K562 (cell line): Measurements from ENCODE around the gene KMT2D. TPM values are rescaled to one million over a fixed set of nuclear protein-coding genes. Genes with fewer than 3 reads are reported as not detected.

ENCODE experiments used
- BACH1 ChIP-seq: fragments of 200-800 bp; sonication (Bioruptor generic); IDR thresholded peaks from 2 replicates; pipeline ENCODE4 v1.6.1; 2016; ENCODE audit warnings: missing genetic modification characterization, missing compliant biosample characterization
- CHAMP1 ChIP-seq: fragments of 450-650 bp; IDR thresholded peaks from 2 replicates; pipeline ENCODE4 v1.6.1; 2016; ENCODE audit warnings: mild to moderate bottlenecking
- COPS2 ChIP-seq: fragments of 450-650 bp; conservative IDR thresholded peaks from 2 replicates; pipeline ENCODE4 v1.6.1; 2016; ENCODE audit warnings: mild to moderate bottlenecking, moderate library complexity
- ELK1 ChIP-seq: sonication (generic); formaldehyde crosslinking; IDR thresholded peaks from 2 replicates; pipeline ENCODE4 v1.8.1; 2022; ENCODE audit warnings: missing genetic modification reagents
- GATA2 ChIP-seq: sonication (generic); formaldehyde crosslinking; IDR thresholded peaks from 2 replicates; pipeline ENCODE4 v1.4.0; 2020; ENCODE audit warnings: mild to moderate bottlenecking, missing genetic modification reagents
- MGA ChIP-seq: fragments of 450-650 bp; IDR thresholded peaks from 2 replicates; pipeline ENCODE4 v1.6.1; 2016; ENCODE audit warnings: mild to moderate bottlenecking, moderate library complexity
- MTF1 ChIP-seq: fragments of 250-450 bp; sonication (Bioruptor Pico); IDR thresholded peaks from 2 replicates; pipeline ENCODE4 v1.9.0; 2021; ENCODE audit warnings: moderate library complexity, mild to moderate bottlenecking, inconsistent platforms, borderline replicate concordance
- NCOA6 ChIP-seq: fragments of 450-650 bp; IDR thresholded peaks from 2 replicates; pipeline ENCODE4 v1.6.1; 2017; ENCODE audit warnings: mild to moderate bottlenecking
- PHF20 ChIP-seq: fragments of 450-650 bp; IDR thresholded peaks from 2 replicates; pipeline ENCODE4 v1.6.1; 2018; ENCODE audit not compliant: partially characterized antibody
- PHF21A ChIP-seq: fragments of 450-650 bp; IDR thresholded peaks from 2 replicates; pipeline ENCODE4 v1.6.1; 2017; ENCODE audit warnings: low read depth, borderline replicate concordance
- TARDBP ChIP-seq: fragments of 450-650 bp; IDR thresholded peaks from 2 replicates; pipeline ENCODE4 v1.6.1; 2016
- polyA plus RNA-seq, 8 experiments: library from polyadenylated mRNA; depleted of rRNA in 4 of 8; stranded (reverse) in 5 of 8; unstranded in 3 of 8; fragments of >200 nt; fragmentation: Nextera tagmentation in 2 of 8; fragmentation: Illumina TruSeq in 1 of 8; extraction: Ambion mirVana in 2 of 8; extraction: Trizol in 1 of 8; gene quantifications; 2 replicates each; pipeline versions ENCODE4 v1.2.1 to v1.2.3, GENCODE V29; 2011 to 2014; ENCODE audit warnings: inconsistent platforms in 1 of 8, missing spikeins in 1 of 8
- total RNA-seq, 7 experiments: library from RNA; depleted of rRNA in 6 of 7; stranded (reverse); fragments of >200 nt in 6 of 7; fragmentation: Illumina TruSeq in 2 of 7; extraction: Trizol in 2 of 7; gene quantifications; 2 replicates each; pipeline versions ENCODE4 v1.2.1 to v1.2.3, GENCODE V29; 2011 to 2021; ENCODE audit warnings: low replicate concordance in 1 of 7

KMT2D gene
- total and polyA plus RNA-seq, 9 of the 15 experiments (the other 6 are each of a cell fraction or from before 2014, with no cell fraction given) = 0.22 to 93.7 (median 13.7) TPM

DNA sequence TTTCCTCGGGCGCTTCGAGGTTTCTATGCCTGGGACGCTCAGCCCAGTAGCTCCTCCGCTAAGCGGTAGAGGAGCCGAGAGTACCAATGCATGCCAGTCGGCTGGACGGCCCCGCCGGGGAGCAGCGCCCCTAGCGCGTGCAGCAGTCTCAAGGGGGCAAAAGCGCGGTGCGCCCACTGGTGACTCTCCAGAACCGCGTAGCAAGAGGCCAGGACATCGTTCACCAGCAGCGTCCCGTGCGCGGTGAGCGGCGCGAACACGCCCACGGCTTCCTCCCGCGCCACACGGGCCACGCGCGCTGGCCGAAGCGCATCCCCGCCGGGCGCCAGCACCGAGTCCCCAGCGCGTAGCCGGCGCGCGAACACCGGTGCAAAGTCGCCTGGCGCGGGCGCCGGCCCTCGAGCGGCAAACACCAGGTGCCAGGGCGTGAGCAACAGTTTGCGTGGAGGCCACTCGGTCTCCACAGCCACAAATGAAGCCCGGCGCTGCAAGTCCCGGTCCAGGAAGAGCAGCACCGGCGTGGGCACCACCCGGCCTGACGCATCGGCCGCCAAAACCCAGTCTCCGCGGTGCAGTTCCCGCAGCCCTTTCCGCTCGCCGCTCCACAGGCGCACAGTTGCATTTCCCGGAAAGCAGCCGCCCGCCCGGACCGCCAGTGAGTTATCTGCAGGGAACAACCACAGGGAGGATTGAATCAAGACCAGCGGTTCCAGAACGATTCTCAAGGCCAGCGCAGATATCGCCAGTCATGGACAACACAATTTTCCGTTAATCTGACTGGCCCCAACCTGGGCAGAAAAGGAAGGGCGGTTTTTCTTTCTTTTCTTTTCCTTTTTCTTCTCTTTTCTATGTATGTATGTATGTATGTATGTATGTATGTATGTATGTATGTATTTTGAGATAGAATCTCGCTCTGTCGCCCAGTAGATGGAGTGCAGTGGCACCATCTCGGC is 29.5 kb upstream of the KMT2D start (continued):
- peak; percentile 77 for TF ChIP-seq MGA
- peak; percentile 78 for TF ChIP-seq GATA2 (CRISPR knock-in tag)
- no peak for TF ChIP-seq ELK1 (CRISPR knock-in tag)
- 0 out of 2 replicates have a peak, but pooled peaks have one; percentile 18 for TF ChIP-seq TARDBP
- no peak for TF ChIP-seq BACH1 (tag)
- TF ChIP-seq PHF21A = peak; percentile 83; the same call in 1 of the 2 replicates
- no peak for TF ChIP-seq COPS2
- TF ChIP-seq CHAMP1 = no peak
- no peak for TF ChIP-seq NCOA6
- TF ChIP-seq PHF20 = peak; percentile 25
- TF ChIP-seq MTF1 (CRISPR knock-in tag) = no peak
